DMS53 treated with DMSO at 0.1 percent for 48 hours (cell line): ENCODE measurements around the gene ULK4.
"Not testable (repeated sequence)": the region's sequence is repeated elsewhere in the genome, so short reads cannot be mapped to it uniquely, and the experiment has no call there.

ENCODE experiments used
- DNase-seq: peaks from one replicate; lab custom pipeline; 2025; ENCODE audit not compliant: unreplicated experiment; lab: John Stamatoyannopoulos, UW

The ULK4 gene

DNA sequence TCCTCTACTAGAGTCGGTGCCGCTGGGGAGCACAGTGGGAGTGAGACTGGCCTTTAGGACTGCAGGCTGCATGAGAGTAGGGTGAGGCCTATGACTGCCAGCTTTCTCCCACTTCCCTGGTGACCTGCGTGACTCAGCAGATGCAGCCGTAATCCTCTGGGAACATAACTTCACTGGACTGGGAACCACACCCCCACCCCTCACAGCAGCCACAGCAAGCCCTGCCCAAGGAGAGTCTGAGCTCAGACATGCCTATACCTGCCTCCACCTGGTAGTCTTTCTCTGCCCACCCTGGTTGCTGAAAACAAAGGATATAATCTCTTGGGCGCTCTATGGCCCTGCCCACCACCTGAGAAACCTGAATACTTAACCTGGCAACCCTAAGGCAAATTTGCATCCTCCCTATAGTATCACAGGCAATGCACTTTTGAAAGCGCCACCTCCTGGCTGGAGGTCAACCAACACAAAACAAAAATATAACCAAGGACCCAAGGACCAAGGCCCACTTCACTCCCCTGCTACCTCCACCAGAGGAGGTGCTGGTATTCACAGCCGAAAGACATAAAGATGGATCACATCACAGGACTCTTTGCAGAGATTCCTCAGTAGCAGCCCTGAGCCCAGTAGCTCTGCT lies 453.7 kb downstream of the ULK4 start:
- no peak for DNase-seq

DNA sequence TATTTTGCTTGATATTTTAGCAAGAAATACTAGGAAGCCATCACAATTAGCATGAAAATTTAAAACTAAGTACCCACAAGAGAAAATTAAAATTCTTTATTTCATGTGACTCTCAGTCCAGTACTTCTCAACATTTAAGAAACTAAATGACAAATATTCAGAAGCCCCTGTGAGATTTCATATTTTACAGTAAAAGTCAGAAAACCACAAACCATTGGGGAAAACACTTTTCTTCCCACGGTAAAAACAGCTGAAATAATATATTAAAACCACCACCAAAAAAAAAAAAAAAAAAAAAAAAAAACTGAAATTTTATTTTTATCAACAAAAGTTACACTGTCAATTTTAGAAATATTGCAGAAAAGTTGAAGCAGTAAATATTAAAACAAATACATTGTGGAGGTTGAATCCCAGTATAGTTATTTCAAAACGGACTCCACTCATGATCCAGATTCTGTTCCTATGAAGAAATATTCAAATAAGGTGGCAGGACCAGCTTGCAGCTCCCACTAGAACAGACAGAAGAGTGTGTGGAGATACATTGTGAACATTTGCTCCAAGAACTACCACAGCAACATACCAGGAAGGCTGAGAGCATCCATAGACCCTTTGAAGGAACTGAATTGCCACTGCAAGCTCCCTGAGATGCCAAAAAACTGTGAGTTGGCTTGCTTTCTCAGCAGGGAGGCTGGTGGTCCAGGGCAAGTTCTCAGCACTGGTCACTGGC lies 454.4 kb downstream of the ULK4 start:
- no peak for DNase-seq

DNA sequence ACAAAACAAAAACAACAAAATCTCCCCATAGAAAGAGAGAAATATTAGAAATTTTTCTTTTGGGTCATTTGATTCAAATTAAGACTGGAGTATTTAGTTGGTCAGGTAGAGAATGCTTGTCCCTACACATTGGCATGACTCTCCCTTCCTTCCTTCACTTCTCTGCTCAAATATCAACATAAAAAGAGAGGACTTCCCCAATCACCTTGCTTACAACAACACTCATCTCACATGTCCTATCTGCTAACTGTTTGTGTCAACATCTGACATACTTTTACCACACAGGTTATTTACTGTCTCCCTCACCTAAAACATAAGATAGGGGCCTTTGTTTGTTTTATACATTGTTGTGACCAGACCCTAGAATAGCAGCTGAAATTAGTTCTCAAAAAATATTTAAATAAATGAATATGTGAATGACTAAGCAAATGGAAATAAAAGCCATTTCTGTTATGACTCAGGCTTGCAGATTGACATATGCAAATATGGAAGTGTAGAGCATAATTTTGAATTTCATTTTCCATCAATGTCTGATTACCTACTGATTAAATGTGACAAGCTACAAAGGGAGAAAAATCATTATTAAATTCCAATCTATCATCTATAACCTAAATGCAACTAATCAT lies 457.8 kb downstream of the ULK4 start:
- DNase-seq, result no peak

DNA sequence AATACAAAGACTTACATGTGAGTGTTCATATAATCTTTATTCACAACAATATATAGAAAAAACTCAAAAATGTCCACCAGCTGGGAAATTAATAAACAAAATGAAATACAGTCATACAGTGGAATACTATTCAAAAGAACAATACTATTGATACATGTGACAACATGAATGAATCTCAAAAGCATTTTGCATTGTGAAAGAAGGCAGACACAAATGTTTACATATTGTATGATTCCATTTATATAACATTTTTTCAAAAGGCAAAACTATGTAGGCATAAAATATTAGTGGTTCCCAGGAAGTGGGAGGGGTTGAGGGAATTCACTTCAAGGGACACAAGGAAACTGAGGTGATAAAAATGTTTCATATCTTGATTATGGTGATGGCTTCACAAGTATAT lies 459.4 kb downstream of the ULK4 start:
- no peak for DNase-seq

DNA sequence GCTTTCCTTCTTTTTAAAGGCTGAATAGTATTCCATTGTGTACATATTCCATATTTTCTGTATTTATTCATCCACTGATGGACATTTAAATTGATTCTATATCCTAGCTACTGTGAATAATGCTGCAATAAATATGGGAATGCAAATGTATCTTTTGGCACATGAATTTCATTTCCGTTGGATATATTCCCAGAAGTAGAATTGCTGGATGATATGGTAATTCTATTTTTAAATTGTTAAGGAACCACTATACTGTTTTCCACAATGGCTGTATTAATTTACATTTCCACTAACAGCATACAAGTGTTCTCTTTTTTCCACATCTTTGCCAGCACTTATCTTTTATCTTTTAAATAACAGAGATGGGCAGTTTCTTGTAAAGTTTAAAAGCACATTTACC lies 459.9 kb downstream of the ULK4 start:
- DNase-seq, result no peak

DNA sequence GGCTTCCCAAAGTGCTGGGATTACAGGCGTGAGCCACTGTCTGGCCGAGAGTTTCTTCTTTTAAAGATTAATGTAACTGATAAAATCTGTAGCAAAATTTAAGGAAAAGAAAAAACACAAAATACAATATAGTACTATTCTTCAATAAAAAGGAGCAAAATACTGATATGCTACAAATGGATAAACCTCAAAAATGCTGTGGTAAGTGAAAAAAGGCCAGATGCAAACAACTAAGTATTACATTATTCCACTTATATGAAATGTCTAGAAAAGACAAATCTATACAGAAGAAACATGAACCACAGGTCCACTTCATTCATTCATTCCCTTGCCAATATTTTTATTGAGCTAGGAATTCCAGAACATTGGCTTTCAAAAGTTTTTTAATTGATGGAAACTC lies 463.1 kb downstream of the ULK4 start:
- DNase-seq, result no peak

DNA sequence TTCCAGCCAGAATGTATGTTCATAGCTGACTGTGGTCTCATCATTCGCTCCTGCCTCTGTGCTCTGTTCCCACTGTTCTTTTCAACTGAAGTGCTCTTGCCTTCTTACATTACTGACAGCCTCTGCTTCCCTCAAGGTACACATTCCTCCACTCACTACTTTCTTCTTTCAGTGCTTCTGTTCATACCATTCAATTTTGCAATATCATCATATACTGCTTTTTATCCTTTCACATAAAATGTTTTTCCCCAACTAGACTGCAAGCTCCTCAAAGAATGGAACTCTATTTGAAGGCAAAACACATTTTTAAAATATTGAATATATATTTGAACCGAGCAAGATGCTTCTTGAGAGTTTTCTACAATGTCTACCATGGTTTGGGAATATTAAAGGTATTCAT lies 471.5 kb downstream of the ULK4 start:
- no peak for DNase-seq

DNA sequence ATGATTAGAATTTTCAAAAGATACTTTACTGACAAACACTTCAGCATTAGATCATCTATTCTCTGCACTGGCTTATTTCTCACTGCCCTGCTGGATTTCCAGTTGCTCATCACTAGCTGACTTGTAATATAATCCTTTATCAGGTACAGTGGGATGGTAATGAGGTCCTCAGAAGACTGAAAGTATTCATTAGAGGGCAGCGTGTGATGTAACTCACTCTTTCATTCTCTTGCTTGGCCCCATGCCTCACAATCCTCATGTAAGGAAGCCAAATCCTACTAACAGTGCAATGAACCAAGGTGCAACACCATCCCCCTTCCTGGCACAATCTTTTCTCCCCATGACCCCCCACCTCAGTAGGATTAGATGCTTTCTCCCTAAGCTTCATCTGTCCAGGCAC lies 472.7 kb downstream of the ULK4 start:
- DNase-seq, result no peak

- DNase-seq, result no peak
Measured at GRCh38 chr3:41488501-41488900, 473.4 kb downstream of the ULK4 start.

GRCh38 chr3:41485484-41485883 lies 476.4 kb downstream of the ULK4 start:
- no peak for DNase-seq

GRCh38 chr3:41482134-41482533 lies 479.8 kb downstream of the ULK4 start:
- no peak for DNase-seq

DNA sequence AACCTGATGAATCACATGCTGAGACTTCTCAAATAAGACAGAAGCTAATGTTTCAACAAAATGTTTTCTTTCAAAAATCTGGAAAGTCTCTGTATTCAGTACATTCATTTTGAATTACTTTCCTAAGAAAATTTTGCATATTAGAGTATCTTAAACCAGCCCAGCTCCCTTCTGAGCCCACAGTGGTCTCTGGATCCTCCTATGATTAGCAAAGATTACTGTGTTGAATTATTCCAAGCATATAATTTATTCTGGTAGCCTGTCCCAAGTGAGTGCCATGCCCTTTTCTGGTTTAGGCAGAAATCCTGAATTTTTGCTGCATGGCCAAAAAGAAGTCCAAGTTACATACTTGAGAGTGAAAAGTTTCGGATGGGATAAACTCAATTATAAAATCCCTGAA lies 483.6 kb downstream of the ULK4 start:
- no peak for DNase-seq

- DNase-seq, result no peak
Measured at GRCh38 chr3:41477399-41478014, 484.4 kb downstream of the ULK4 start.

DNA sequence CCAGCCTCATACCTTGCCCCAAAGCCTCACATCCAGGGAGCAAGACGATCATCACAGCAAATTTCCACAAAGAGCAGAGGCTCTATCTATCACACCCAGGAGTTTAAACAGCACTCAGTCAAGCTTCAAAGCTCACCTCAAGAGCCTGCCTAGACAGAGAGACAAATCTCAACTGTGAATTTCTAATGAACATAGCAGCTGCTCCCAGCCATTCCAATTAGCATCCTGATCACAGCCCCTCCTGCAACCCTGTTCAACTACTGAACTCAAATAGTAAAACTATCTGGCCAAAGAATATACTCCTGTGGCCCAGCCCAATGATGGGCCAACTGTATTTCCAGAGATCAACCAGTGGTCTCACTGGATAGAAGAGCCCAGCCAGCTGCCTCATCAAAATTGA lies 492.8 kb downstream of the ULK4 start:
- DNase-seq, result no peak

- DNase-seq, result no peak
Measured at GRCh38 chr3:41467481-41467880, 494.4 kb downstream of the ULK4 start.

DNA sequence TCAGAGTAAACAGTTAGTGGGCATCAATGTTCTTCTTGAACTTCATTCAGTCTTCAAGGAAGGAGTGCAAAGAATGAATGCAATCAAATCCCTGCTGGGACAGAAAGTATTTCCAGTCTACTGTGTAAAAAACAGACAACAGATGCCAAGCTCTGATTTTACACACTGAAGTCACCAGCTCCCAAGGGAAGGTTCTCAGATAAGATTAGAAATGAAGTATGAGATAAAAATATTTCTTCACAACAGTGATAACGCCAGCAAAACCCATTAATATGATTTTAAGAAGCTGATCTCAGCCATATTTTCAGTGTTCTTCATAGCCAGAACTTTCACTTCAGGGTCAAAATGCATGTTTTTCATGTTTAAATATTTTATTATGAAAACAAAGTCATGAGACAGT lies 497.0 kb downstream of the ULK4 start:
- DNase-seq, result no peak

- DNase-seq, result no peak
Measured at GRCh38 chr3:41464401-41464800, 497.5 kb downstream of the ULK4 start.

- DNase-seq, result no peak
Measured at GRCh38 chr3:41462103-41462691, 499.7 kb downstream of the ULK4 start.

DNA sequence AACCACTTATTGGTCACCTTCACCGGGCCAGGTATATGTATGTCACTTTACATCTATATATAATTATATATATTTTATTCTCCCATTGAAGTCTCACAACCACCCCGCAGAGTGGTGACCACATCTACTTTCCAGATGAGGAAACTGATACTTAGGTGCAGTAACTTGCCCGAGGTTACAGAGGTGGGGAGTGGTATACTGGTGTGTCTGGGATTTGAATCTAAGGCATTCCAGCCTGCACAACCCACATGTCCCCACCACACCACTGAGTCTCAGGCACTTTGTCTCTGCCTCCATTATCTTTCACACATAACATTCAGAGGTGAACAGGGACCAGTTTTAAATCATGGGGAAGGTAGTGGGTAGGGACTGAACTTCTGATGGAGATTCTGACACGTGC lies 501.2 kb downstream of the ULK4 start:
- no peak for DNase-seq

DNA sequence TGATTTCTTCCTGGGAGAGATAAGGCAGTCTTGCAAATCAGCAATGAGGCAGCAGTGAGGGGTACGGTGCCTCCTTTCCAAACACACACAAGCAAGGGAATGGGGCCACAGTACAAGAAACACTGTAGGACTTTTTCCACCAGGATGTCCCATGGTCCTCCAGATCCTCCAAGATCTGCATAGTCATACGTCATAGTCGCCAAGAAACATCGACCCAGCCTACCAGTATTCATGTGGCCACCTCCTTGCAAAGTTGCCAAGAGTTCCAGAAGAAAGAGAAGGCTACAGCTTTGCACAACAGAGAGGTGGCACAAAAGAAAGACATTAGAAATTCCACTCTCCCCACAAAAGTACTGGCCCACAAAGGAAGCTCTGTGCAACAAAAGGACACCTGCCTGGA lies 504.7 kb downstream of the ULK4 start:
- DNase-seq, result no peak

- DNase-seq, result no peak
Measured at GRCh38 chr3:41456162-41456561, 505.7 kb downstream of the ULK4 start.

- DNase-seq, result not testable (repeated sequence)
Measured at GRCh38 chr3:41453618-41454017, 508.3 kb downstream of the ULK4 start.
